NCI-H345 (cell line): ENCODE data around the gene SPRYD3.

Source experiments
- DNase-seq: peaks from one replicate; lab custom pipeline; 2025; lab: John Stamatoyannopoulos, UW

SPRYD3 gene

DNA sequence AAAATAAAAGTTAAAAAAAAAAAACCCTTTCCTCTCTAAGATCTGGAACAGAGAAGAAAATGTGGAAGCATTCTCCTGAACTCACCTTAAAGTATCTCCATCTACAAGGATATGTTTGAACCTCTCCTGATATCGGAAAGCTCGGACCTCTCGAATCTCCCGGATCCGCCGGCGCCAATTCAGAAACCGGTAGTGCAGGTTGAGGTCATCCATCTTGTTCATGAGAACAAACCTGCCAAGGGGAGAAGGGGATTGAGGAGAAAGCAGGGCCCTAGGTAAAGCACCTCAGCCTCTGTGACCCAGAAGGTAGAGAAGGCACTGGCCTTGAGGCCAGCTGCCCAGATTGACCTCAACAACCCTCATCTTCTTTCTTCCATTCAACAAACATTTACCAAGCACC lies 2.2 kb downstream of the SPRYD3 start:
- no peak for DNase-seq

DNA sequence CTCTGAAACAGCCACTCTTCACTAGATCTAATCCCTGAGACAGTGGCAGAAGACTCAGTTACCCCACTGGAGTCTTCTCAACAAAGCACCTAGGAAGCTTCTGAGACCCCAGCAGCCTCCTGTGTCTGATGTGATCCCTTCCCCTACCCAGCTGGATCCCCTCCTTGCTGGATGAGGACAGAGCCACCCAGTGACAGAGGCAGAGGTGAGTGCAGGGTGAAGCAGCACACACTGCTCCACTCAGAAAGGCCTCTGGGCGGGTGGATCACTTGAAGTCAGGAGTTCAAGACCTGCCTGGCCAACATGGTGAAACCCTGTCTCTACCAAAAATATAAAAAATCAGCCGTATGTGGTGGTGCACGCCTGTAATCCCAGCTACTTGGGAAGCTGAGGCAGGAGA lies 2.7 kb downstream of the SPRYD3 start:
- DNase-seq = no peak

GRCh38 chr12:53074999-53075370 lies 4.2 kb downstream of the SPRYD3 start:
- DNase-seq = no peak

GRCh38 chr12:53074283-53074998 lies 4.7 kb downstream of the SPRYD3 start:
- DNase-seq = no peak

- no peak for DNase-seq
These were observed 5.3 kb downstream of the SPRYD3 start for GRCh38 chr12:53073881-53074280.

- no peak for DNase-seq
These were observed 7.3 kb downstream of the SPRYD3 start for GRCh38 chr12:53071591-53072551.

- no peak for DNase-seq
These were observed 8.2 kb downstream of the SPRYD3 start for GRCh38 chr12:53070877-53071492.

- no peak for DNase-seq
These were observed 9.4 kb downstream of the SPRYD3 start for GRCh38 chr12:53069621-53070410.

DNA sequence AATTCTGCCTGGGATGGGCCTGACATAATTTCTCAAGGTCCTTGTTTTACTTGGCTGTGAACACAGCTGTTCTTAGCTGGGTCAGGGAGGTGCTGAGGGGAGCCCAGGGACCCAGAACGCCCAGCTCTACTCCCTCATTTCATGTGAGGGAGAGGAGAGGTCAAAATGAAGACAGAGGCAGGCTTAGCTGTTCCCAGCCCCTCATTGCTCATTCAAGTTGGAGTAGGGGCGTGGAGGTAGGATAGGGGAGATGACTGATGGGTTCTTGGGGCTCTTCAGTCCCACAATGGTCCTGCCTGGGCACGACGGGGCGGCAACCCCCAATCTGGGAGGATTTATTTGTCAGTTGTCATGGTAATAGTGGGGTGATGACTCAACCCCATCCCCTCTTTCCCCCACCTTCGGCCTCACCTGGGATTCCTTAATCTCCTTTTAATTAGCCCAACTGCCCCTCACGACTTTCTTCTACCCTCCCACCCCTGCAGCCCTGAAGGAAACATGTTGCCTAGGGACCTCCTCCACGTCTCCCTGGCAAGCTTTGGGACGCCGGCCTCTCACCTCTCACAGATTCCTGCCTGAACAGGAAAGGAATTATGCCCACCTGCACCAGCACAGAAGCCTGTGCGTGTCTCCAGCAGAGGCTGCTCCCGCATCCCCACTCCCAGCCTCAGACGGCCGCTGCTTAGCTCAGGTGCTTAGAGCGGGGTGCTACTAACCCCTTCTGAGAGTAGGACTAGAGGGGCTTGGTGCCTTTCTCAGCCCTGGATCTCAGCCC lies 10.2 kb downstream of the SPRYD3 start:
- no peak for DNase-seq

- no peak for DNase-seq
These were observed 11.0 kb downstream of the SPRYD3 start for GRCh38 chr12:53067993-53068770.

GRCh38 chr12:53067074-53067992 lies 11.9 kb downstream of the SPRYD3 start:
- no peak for DNase-seq

- DNase-seq = peak; percentile 69
These were observed 12.9 kb downstream of the SPRYD3 start for GRCh38 chr12:53065975-53066931.

DNA sequence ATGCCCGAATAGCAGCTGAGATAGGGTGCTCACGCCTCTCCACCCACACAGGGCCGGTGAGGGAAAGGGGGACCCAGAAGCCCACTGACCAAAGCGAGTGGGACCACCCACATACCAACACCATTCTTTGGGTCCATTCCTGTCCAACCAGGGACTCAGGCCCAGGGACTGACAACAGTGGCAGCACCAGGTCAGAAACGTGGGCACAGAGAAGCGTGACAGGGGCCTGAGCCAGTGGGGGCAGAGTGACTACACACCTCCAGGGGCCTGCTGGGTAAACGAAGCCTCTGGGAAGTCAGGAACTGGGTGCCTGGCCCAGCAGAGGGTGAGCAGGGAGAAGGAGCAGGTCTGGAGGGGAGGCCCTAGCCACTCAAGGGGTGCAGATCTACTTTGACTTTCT lies 13.7 kb downstream of the SPRYD3 start:
- no peak for DNase-seq

GRCh38 chr12:53064613-53065436 lies 14.4 kb downstream of the SPRYD3 start:
- DNase-seq = no peak

DNA sequence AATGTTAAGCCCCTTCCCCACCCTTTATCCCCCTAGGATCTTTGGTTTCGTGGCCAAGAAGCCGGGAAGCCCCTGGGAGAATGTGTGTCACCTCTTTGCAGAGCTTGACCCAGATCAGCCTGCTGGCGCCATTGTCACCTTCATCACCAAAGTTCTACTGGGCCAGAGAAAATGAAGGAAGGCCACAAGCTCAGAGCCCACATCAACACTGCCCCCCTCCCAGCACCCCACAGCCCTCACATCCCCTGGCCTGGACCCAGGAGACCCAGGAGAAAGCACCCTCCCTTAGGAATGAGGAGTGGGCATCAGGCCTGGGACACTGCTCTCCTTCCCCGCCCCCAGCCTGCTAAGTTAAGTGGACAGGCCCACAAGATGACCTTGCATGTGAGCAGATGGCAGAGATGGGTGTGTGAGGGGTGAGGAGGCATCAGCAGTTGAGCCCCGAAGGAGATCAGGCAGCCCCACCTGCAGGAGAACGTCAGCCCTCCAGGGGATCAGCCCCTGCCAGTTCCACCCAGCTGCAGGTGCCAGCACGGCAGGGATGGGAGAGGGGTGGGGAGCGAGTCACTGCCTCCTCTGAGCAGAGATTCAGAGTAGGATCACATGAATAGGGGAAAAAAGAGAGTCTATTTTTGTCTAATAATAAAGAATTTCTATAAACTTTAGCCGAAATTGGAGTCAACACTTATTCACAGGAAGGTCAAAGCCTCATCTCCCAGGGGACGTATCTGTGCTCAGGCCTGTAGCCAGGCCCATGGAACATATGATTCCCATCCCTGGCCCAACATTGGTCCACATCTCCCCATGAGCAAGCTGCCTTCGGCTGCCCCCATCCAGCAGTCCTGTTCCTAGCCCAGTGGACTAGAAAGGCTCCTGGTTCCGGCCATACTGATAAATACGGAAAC lies 15.2 kb downstream of the SPRYD3 start:
- peak; percentile 62 for DNase-seq
